K562 (cell line): ENCODE results near the gene HARS2. TPM values are rescaled to one million over a fixed set of nuclear protein-coding genes. Genes with fewer than 3 reads are reported as not detected.

ENCODE experiments used
- ARHGAP35 ChIP-seq: fragments of 450-650 bp; IDR thresholded peaks from 2 replicates; pipeline ENCODE4 v1.6.1; 2018; ENCODE audit not compliant: partially characterized antibody
- CAMTA2 ChIP-seq: fragments of 250-450 bp; sonication (Bioruptor Pico); conservative IDR thresholded peaks from 2 replicates; pipeline ENCODE4 v1.5.1; 2022
- CBX8 ChIP-seq: fragments of 200-600 bp; sonication (generic); IDR thresholded peaks from 2 replicates; pipeline ENCODE4 v1.6.1; 2012; ENCODE audit warnings: borderline replicate concordance, mixed run types, low read depth, mild to moderate bottlenecking, moderate library complexity, mixed read lengths, low read length, control low read depth, inconsistent platforms; ENCODE audit not compliant: poor library complexity, severe bottlenecking; ENCODE audit errors: extremely low read depth
- FOXA3 ChIP-seq, 2 experiments: fragments of 450-650 bp in 1 of 2; sonication (generic) in 1 of 2; formaldehyde crosslinking; IDR thresholded peaks in 1 of 2; conservative IDR thresholded peaks in 1 of 2; 2 replicates each; pipeline versions ENCODE4 v1.4.0 to v1.8.0; 2020 to 2022; ENCODE audit warnings: mild to moderate bottlenecking in 2 of 2, missing genetic modification reagents in 1 of 2
- KLF6 ChIP-seq: fragments of 250-450 bp; sonication (Bioruptor Pico); IDR thresholded peaks from 2 replicates; pipeline ENCODE4 v1.4.0; 2020; ENCODE audit warnings: mild to moderate bottlenecking, moderate library complexity, borderline replicate concordance
- PYGO2 ChIP-seq: fragments of 450-650 bp; IDR thresholded peaks from 2 replicates; pipeline ENCODE4 v1.6.1; 2016; ENCODE audit warnings: mild to moderate bottlenecking, missing genetic modification characterization, moderate library complexity, missing compliant biosample characterization
- SMAD1 ChIP-seq: fragments of 150-350 bp; IDR thresholded peaks from 2 replicates; pipeline ENCODE4 v1.6.1; 2014; ENCODE audit warnings: low read length, low read depth; ENCODE audit not compliant: partially characterized antibody
- ZBTB8A ChIP-seq: fragments of 450-650 bp; IDR thresholded peaks from 2 replicates; pipeline ENCODE4 v1.6.1; 2018; ENCODE audit warnings: mild to moderate bottlenecking, moderate library complexity; ENCODE audit not compliant: partially characterized antibody
- ZNF121 ChIP-seq: sonication (generic); formaldehyde crosslinking; conservative IDR thresholded peaks from 2 replicates; pipeline ENCODE4 v1.8.0; 2022; ENCODE audit warnings: missing genetic modification reagents
- ZNF124 ChIP-seq: sonication (generic); formaldehyde crosslinking; IDR thresholded peaks from 2 replicates; pipeline ENCODE4 v1.8.1; 2022; ENCODE audit warnings: missing genetic modification reagents
- ZNF778 ChIP-seq: fragments of 450-650 bp; formaldehyde crosslinking; IDR thresholded peaks from 2 replicates; pipeline ENCODE4 v1.4.0; 2020; ENCODE audit warnings: mild to moderate bottlenecking, moderate library complexity
- ZNF780A ChIP-seq: fragments of 250-450 bp; sonication (Bioruptor Pico); IDR thresholded peaks from 2 replicates; pipeline ENCODE4 v1.5.0; 2021; ENCODE audit warnings: mild to moderate bottlenecking
- polyA plus RNA-seq, 8 experiments: library from polyadenylated mRNA; depleted of rRNA in 4 of 8; stranded (reverse) in 5 of 8; unstranded in 3 of 8; fragments of >200 nt; fragmentation: Nextera tagmentation in 2 of 8; fragmentation: Illumina TruSeq in 1 of 8; extraction: Ambion mirVana in 2 of 8; extraction: Trizol in 1 of 8; gene quantifications; 2 replicates each; pipeline versions ENCODE4 v1.2.1 to v1.2.3, GENCODE V29; 2011 to 2014; ENCODE audit warnings: inconsistent platforms in 1 of 8, missing spikeins in 1 of 8
- total RNA-seq, 7 experiments: library from RNA; depleted of rRNA in 6 of 7; stranded (reverse); fragments of >200 nt in 6 of 7; fragmentation: Illumina TruSeq in 2 of 7; extraction: Trizol in 2 of 7; gene quantifications; 2 replicates each; pipeline versions ENCODE4 v1.2.1 to v1.2.3, GENCODE V29; 2011 to 2021; ENCODE audit warnings: low replicate concordance in 1 of 7
- TF ChIP-seq, protein P1 (sequence below): fragments of 450-650 bp; IDR thresholded peaks from 2 replicates; pipeline ENCODE4 v1.6.1; 2014; ENCODE audit warnings: low read depth, mild to moderate bottlenecking, moderate library complexity, borderline replicate concordance
- TF ChIP-seq, protein P2 (sequence below), 2 experiments: fragments of 200-800 bp in 1 of 2; sonication (Bioruptor generic) in 1 of 2; sonication (generic) in 1 of 2; formaldehyde crosslinking in 1 of 2; IDR thresholded peaks in 1 of 2; conservative IDR thresholded peaks in 1 of 2; 2 replicates each; pipeline versions ENCODE4 v1.5.0 to v1.6.1; 2016 to 2020; ENCODE audit warnings: missing compliant biosample characterization in 1 of 2, missing genetic modification characterization in 1 of 2, missing genetic modification reagents in 1 of 2
- TF ChIP-seq, protein P3 (sequence below): fragments of 450-650 bp; IDR thresholded peaks from 2 replicates; pipeline ENCODE4 v1.6.1; 2016; ENCODE audit warnings: missing biosample characterization, missing genetic modification characterization
- TF ChIP-seq, protein P4 (sequence below): sonication (generic); formaldehyde crosslinking; IDR thresholded peaks from 2 replicates; pipeline ENCODE4 v1.8.1; 2023; ENCODE audit warnings: mild to moderate bottlenecking, missing genetic modification reagents, moderate library complexity

Gene HARS2
- total and polyA plus RNA-seq, 9 of the 15 experiments (the other 6 are each of a cell fraction or from before 2014, with no cell fraction given) = 8.5 to 41.6 (median 27.1) TPM

- TF ChIP-seq, protein P1, sequence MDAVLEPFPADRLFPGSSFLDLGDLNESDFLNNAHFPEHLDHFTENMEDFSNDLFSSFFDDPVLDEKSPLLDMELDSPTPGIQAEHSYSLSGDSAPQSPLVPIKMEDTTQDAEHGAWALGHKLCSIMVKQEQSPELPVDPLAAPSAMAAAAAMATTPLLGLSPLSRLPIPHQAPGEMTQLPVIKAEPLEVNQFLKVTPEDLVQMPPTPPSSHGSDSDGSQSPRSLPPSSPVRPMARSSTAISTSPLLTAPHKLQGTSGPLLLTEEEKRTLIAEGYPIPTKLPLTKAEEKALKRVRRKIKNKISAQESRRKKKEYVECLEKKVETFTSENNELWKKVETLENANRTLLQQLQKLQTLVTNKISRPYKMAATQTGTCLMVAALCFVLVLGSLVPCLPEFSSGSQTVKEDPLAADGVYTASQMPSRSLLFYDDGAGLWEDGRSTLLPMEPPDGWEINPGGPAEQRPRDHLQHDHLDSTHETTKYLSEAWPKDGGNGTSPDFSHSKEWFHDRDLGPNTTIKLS = 0 out of 2 replicates have a peak, but pooled peaks have one; percentile 26
- TF ChIP-seq ZNF780A (CRISPR knock-in tag) = no peak
- TF ChIP-seq ZNF121 (CRISPR knock-in tag) = no peak
- TF ChIP-seq ZNF124 (CRISPR knock-in tag) = no peak
- no peak for TF ChIP-seq ZBTB8A
- TF ChIP-seq CBX8 = no peak
- TF ChIP-seq SMAD1 = no peak
- TF ChIP-seq, protein P2, sequence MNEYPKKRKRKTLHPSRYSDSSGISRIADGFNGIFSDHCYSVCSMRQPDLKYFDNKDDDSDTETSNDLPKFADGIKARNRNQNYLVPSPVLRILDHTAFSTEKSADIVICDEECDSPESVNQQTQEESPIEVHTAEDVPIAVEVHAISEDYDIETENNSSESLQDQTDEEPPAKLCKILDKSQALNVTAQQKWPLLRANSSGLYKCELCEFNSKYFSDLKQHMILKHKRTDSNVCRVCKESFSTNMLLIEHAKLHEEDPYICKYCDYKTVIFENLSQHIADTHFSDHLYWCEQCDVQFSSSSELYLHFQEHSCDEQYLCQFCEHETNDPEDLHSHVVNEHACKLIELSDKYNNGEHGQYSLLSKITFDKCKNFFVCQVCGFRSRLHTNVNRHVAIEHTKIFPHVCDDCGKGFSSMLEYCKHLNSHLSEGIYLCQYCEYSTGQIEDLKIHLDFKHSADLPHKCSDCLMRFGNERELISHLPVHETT (CRISPR knock-in tag; conservative IDR thresholded peaks at IDR 0.05 in 1 of 2, IDR thresholded peaks at IDR 0.05 in 1 of 2) = no peak
- TF ChIP-seq, protein P3, sequence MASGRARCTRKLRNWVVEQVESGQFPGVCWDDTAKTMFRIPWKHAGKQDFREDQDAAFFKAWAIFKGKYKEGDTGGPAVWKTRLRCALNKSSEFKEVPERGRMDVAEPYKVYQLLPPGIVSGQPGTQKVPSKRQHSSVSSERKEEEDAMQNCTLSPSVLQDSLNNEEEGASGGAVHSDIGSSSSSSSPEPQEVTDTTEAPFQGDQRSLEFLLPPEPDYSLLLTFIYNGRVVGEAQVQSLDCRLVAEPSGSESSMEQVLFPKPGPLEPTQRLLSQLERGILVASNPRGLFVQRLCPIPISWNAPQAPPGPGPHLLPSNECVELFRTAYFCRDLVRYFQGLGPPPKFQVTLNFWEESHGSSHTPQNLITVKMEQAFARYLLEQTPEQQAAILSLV = no peak
- TF ChIP-seq CAMTA2 = no peak
- no peak for TF ChIP-seq ZNF778 (CRISPR knock-in tag)
- TF ChIP-seq PYGO2 (tag) = no peak
- TF ChIP-seq, protein P4, sequence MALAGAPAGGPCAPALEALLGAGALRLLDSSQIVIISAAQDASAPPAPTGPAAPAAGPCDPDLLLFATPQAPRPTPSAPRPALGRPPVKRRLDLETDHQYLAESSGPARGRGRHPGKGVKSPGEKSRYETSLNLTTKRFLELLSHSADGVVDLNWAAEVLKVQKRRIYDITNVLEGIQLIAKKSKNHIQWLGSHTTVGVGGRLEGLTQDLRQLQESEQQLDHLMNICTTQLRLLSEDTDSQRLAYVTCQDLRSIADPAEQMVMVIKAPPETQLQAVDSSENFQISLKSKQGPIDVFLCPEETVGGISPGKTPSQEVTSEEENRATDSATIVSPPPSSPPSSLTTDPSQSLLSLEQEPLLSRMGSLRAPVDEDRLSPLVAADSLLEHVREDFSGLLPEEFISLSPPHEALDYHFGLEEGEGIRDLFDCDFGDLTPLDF = peak; percentile 89; the same call in 1 of the 2 replicates
- TF ChIP-seq FOXA3 (CRISPR knock-in tag; conservative IDR thresholded peaks at IDR 0.05 in 1 of 2, IDR thresholded peaks at IDR 0.05 in 1 of 2) = 0 out of 4 replicates have a peak, but pooled peaks of 1 of the 2 experiments have one; percentile 21
- no peak for TF ChIP-seq ARHGAP35
- TF ChIP-seq KLF6 (CRISPR knock-in tag) = no peak
These were observed 34.7 kb downstream of the HARS2 start (continued) for GRCh38 chr5:140725799-140726471.
